Panc1 (cell line): Measurements from ENCODE around the gene NDUFB8. TPM values are rescaled to one million over a fixed set of nuclear protein-coding genes. Genes with fewer than 3 reads are reported as not detected.

Experiments used
- ATAC-seq: fragments of 200-7000 bp; cut with Tn5 transposase; 2 replicates; pipeline ENCODE4 v1.9.1; 2020; ENCODE audit warnings: mild to moderate bottlenecking, moderate library complexity
- Bru-seq: library from RNA; stranded (reverse); fragments of 400-500 nt; gene quantifications from one replicate; lab custom pipeline; 2021; lab: Mats Ljungman, UMichigan
- BruChase-seq, 2 experiments: library from RNA; stranded (reverse); fragments of 400-500 nt; gene quantifications; one replicate each; lab custom pipeline; 2021; lab: Mats Ljungman, UMichigan
- BruUV-seq: library from RNA; stranded (reverse); fragments of 400-500 nt; replicated peaks from 2 replicates; lab custom pipeline; 2021; lab: Mats Ljungman, UMichigan
- CTCF ChIA-PET: fragments of 300-600 bp; sonication (Branson Sonifier 250); formaldehyde crosslinking; loops from one replicate; lab custom pipeline; 2022; ENCODE audit warnings: antibody characterized with exemption; lab: Charles Lee
- POLR2A ChIA-PET: fragments of 300-600 bp; sonication (Branson Sonifier 250); formaldehyde crosslinking; loops from one replicate; lab custom pipeline; 2022; ENCODE audit warnings: antibody characterized with exemption; lab: Charles Lee
- DNase-seq: peaks from one replicate; pipeline ENCODE4 v3.0.0-alpha.2; 2010; ENCODE audit warnings: low read depth, low spot score
- H3K27ac ChIP-seq: 2 replicates; pipeline ENCODE4 v1.5.1; 2011; ENCODE audit warnings: mild to moderate bottlenecking, low read length, inconsistent platforms
- H3K27me3 ChIP-seq: fragments of 200-500 bp; sonication (Bioruptor generic); 2 replicates; pipeline ENCODE4 v1.6.0; 2014; ENCODE audit warnings: low read length, inconsistent platforms; ENCODE audit not compliant: control insufficient read depth, insufficient read depth
- H3K36me3 ChIP-seq: fragments of 200-500 bp; sonication (Bioruptor generic); 2 replicates; pipeline ENCODE4 v1.5.1; 2014; ENCODE audit warnings: inconsistent platforms, mild to moderate bottlenecking, low read length, moderate library complexity; ENCODE audit not compliant: control insufficient read depth, insufficient read depth
- H3K4me1 ChIP-seq: 2 replicates; pipeline ENCODE4 v1.5.1; 2011; ENCODE audit warnings: inconsistent platforms, mild to moderate bottlenecking, low read length, moderate library complexity; ENCODE audit not compliant: control insufficient read depth, insufficient read depth
- H3K4me3 ChIP-seq, 2 experiments: 2 replicates each; pipeline ENCODE4 v1.5.1; 2011 to 2012; ENCODE audit warnings: low read depth in 2 of 2, low read length in 2 of 2, mild to moderate bottlenecking in 2 of 2, inconsistent platforms in 1 of 2, moderate library complexity in 1 of 2
- H3K9me3 ChIP-seq: fragments of 200-500 bp; sonication (Bioruptor generic); 2 replicates; pipeline ENCODE4 v1.5.1; 2014; ENCODE audit warnings: low read depth, mild to moderate bottlenecking, inconsistent platforms, low read length, moderate library complexity; ENCODE audit not compliant: control insufficient read depth, insufficient read depth
- CTCF ChIP-seq: fragments of 450-650 bp; IDR thresholded peaks from 2 replicates; pipeline ENCODE4 v1.5.1; 2017; ENCODE audit warnings: mild to moderate bottlenecking
- POLR2AphosphoS5 ChIP-seq: IDR thresholded peaks from 2 replicates; pipeline ENCODE4 v1.6.1; 2012; ENCODE audit warnings: mild to moderate bottlenecking, low read depth, low read length, moderate library complexity
- REST ChIP-seq, 2 experiments: IDR thresholded peaks; 2 replicates each; pipeline ENCODE4 v1.6.1; 2011 to 2012; ENCODE audit warnings: low read depth in 2 of 2, control low read depth in 1 of 2, low read length in 1 of 2, mild to moderate bottlenecking in 1 of 2, moderate library complexity in 1 of 2; ENCODE audit not compliant: insufficient read depth in 1 of 2
- SIN3A ChIP-seq: IDR thresholded peaks from 2 replicates; pipeline ENCODE4 v1.6.1; 2012; ENCODE audit warnings: low read depth, mild to moderate bottlenecking, low read length, moderate library complexity, borderline replicate concordance; ENCODE audit not compliant: insufficient read depth
- TCF7L2 ChIP-seq: IDR thresholded peaks from 2 replicates; pipeline ENCODE4 v1.6.1; 2011; ENCODE audit warnings: mild to moderate bottlenecking, low read depth, low read length, inconsistent platforms
- in situ Hi-C: cut with HindIII; loops from 2 replicates; pipeline ENCODE4 v1.10.0; 2016; ENCODE audit warnings: low sequenced_read_pairs, low pct_unique_long_range_greater_than_20kb
- intact Hi-C: fragments of 100-400 bp; cut with micrococcal nuclease; formaldehyde crosslinking; loops from one replicate; pipeline ENCODE4 v1.10.0; 2022; ENCODE audit not compliant: unreplicated experiment
- long read RNA-seq: library from polyadenylated mRNA; unstranded; transcript quantifications from one replicate; pipeline ENCODE4 v2.0.0, GENCODE V29; 2021; ENCODE audit not compliant: unreplicated experiment
- polyA plus RNA-seq: library from polyadenylated mRNA; unstranded; fragments of >200 nt; gene quantifications from one replicate; pipeline ENCODE4 v1.2.1, GENCODE V29; 2012; ENCODE audit warnings: missing spikeins; ENCODE audit not compliant: insufficient read length
- total RNA-seq: library from RNA; stranded (reverse); gene quantifications from one replicate; pipeline ENCODE4 v1.2.1, GENCODE V29; 2021; ENCODE audit not compliant: unreplicated experiment

The NDUFB8 gene
- total RNA-seq (242 TPM), Bru-seq, nascent RNA (percentile 94 among the genes with signal in this experiment), BruChase-seq, experiment 1, labeled RNA remaining after a 2-hour chase (percentile 94 among the genes with signal in this experiment), BruChase-seq, experiment 2, labeled RNA remaining after a 6-hour chase (percentile 95 among the genes with signal in this experiment)
- 245 TPM for polyA plus RNA-seq
- long read RNA-seq, transcript NDUFB8-201 (5 exons, 671 nt), result major isoform, 189 of 223 reads
- long read RNA-seq, transcript NDUFB8-203 (5 exons, 713 nt), result minor isoform, 5 of 223 reads
- long read RNA-seq, transcript NDUFB8-204 (2 exons, 390 nt), result minor isoform, 11 of 223 reads
- long read RNA-seq, partial matches to known transcripts, result 9 of 223 reads
- long read RNA-seq, other reads (novel, unspliced or antisense), result 4 of 223 reads

- peak within 1 kb of the TSS; percentile 77 to 78 for H3K4me3 ChIP-seq
- intact Hi-C loops, result no loop called here
- TF ChIP-seq POLR2AphosphoS5 (peak; percentile 91), REST (IDR thresholded peaks at IDR 0.05; ENCODE audit: insufficient read depth in 1 of 2, low read depth in 2 of 2, low read length in 1 of 2) (peak in 1 of 2 experiments; percentile 53; a peak in 1 of 4 replicates), SIN3A (peak; percentile 59; the same call in 1 of the 2 replicates), TCF7L2 (no peak), CTCF (no peak)
- H3K27me3 ChIP-seq, result no peaks in the 10 kb centered on the region
- H3K4me1 ChIP-seq, result peaks cover 15% of the 10 kb centered on the region
- H3K9me3 ChIP-seq, result no peaks in the 10 kb centered on the region
- in situ Hi-C loops, result no loop called here
- DNase-seq (peak; percentile 64), ATAC-seq (peak; percentile 97)
- peak within 1 kb of the TSS; percentile 78 for H3K27ac ChIP-seq
- peaks cover 7% of the 10 kb centered on the region for H3K36me3 ChIP-seq
- ChIA-PET CTCF (interaction anchor here (0.5 kb wide), 1 partner anchor 148 kb away, joined by 3 read pairs; no protein-coding TSS in a partner anchor), POLR2A (interaction anchor here (0.6 to 1.0 kb wide), 2 partner anchors 157 to 211 kb away, joined by 3 to 7 read pairs; no protein-coding TSS in a partner anchor)
- no TSS peak for BruUV-seq
Observed at GRCh38 chr10:100529475-100530298, at the start of gene NDUFB8. NDUFB8 (minus strand) TSS chr10:100529871; CDS start chr10:100529851, 20 bp downstream.

GRCh38 chr10:100576282-100576635 is 46.6 kb upstream of the NDUFB8 start:
- no peak for TF ChIP-seq SIN3A
- TF ChIP-seq REST (IDR thresholded peaks at IDR 0.05; ENCODE audit: insufficient read depth in 1 of 2, low read depth in 2 of 2, low read length in 1 of 2), result no peak
- no peak for TF ChIP-seq CTCF
- no peak for TF ChIP-seq TCF7L2
- TF ChIP-seq POLR2AphosphoS5, result no peak
- ChIA-PET CTCF (no interaction called here), POLR2A (interaction anchor here (0.6 kb wide), 1 partner anchor 232 kb away, joined by 3 read pairs; no protein-coding TSS in a partner anchor)
- no peaks in the 10 kb centered on the region for H3K36me3 ChIP-seq
- no TSS peak for BruUV-seq
- no peak for ATAC-seq
- no peak for DNase-seq
- in situ Hi-C loops (no loop called here), intact Hi-C loops (no loop called here)
- H3K4me3 ChIP-seq, result no peak overlapping the region
- no peaks in the 10 kb centered on the region for H3K4me1 ChIP-seq
- H3K9me3 ChIP-seq, result no peaks in the 10 kb centered on the region
- no peak overlapping the region for H3K27ac ChIP-seq
- H3K27me3 ChIP-seq, result peaks cover 2% of the 10 kb centered on the region; the same call in 1 of the 2 replicates
